SU-DHL-6 (cell line): ENCODE results near the gene NCOA1.

Source experiments
- EZH2phosphoT487 ChIP-seq: fragments of 200-600 bp; sonication (generic), shearing (Covaris generic); conservative IDR thresholded peaks from 2 replicates; pipeline ENCODE4 v1.6.1; 2018; ENCODE audit warnings: mild to moderate bottlenecking, antibody characterized with exemption, low read length, moderate library complexity, mixed read lengths
- TF ChIP-seq, protein P1 (sequence below): fragments of 200-600 bp; sonication (generic); IDR thresholded peaks from one replicate; pipeline ENCODE4 v1.5.1; 2017; ENCODE audit warnings: antibody characterized with exemption, mild to moderate bottlenecking, low read length, moderate library complexity; ENCODE audit not compliant: insufficient read depth, poor library complexity, severe bottlenecking

DNA sequence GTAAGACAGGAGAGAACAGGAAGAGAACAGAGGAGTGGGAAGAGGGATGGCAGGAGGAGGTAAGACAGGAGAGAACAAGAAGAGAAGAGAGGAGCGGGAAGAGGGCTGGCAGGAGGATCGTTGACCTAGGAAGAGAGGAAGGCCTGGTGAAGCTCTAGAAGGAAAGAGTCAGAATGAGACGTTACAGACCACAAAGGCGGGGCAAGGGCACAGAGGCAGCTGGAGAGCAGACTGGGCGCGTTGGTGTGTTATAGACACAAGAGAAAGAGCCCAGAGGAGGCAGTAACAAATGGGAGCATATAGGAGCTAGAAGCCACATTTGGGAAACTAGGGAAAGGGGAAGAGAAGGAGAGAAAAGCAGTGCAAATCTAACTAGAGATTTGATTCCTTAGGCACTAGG is 275.6 kb downstream of the NCOA1 start:
- TF ChIP-seq, protein P1, sequence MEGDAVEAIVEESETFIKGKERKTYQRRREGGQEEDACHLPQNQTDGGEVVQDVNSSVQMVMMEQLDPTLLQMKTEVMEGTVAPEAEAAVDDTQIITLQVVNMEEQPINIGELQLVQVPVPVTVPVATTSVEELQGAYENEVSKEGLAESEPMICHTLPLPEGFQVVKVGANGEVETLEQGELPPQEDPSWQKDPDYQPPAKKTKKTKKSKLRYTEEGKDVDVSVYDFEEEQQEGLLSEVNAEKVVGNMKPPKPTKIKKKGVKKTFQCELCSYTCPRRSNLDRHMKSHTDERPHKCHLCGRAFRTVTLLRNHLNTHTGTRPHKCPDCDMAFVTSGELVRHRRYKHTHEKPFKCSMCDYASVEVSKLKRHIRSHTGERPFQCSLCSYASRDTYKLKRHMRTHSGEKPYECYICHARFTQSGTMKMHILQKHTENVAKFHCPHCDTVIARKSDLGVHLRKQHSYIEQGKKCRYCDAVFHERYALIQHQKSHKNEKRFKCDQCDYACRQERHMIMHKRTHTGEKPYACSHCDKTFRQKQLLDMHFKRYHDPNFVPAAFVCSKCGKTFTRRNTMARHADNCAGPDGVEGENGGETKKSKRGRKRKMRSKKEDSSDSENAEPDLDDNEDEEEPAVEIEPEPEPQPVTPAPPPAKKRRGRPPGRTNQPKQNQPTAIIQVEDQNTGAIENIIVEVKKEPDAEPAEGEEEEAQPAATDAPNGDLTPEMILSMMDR, result no peak
- TF ChIP-seq EZH2phosphoT487, result no peak
